ENCODE data around the gene TRABD2B.

TRABD2B gene

GRCh38 chr1:47849591-47850261 is 147.5 kb downstream of the TRABD2B start:
- TF ChIP-seq TAF1 (IDR thresholded peaks at IDR 0.05; ENCODE audit: low read depth) = no peak
- no peak for TF ChIP-seq YY1 (IDR thresholded peaks at IDR 0.05; ENCODE audit: low read depth)
- TF ChIP-seq RAD21 (IDR thresholded peaks at IDR 0.05; ENCODE audit: low read depth) = no peak
- TF ChIP-seq ZBTB7A (IDR thresholded peaks at IDR 0.05; ENCODE audit: low read depth) = no peak
- no peak for TF ChIP-seq EGR1 (IDR thresholded peaks at IDR 0.05)
- no peak for TF ChIP-seq NFIC (IDR thresholded peaks at IDR 0.05)
- TF ChIP-seq TCF12 (IDR thresholded peaks at IDR 0.05; ENCODE audit: low read depth) = no peak
- no peak for TF ChIP-seq REST (IDR thresholded peaks at IDR 0.05; ENCODE audit: low read depth)
- no peak for TF ChIP-seq EP300 (IDR thresholded peaks at IDR 0.05; ENCODE audit: borderline replicate concordance)
- no peak for TF ChIP-seq MAX (IDR thresholded peaks at IDR 0.05)

- no peak for TF ChIP-seq MAX (IDR thresholded peaks at IDR 0.05)
- TF ChIP-seq TCF12 (IDR thresholded peaks at IDR 0.05; ENCODE audit: low read depth) = no peak
- no peak for TF ChIP-seq FOXM1 (IDR thresholded peaks at IDR 0.05; ENCODE audit: borderline replicate concordance, low read depth)
- TF ChIP-seq YY1 (IDR thresholded peaks at IDR 0.05; ENCODE audit: low read depth) = no peak
- TF ChIP-seq REST (IDR thresholded peaks at IDR 0.05; ENCODE audit: low read depth) = no peak
- no peak for TF ChIP-seq NFIC (IDR thresholded peaks at IDR 0.05)
- no peak for TF ChIP-seq ZBTB7A (IDR thresholded peaks at IDR 0.05; ENCODE audit: low read depth)
- TF ChIP-seq EGR1 (IDR thresholded peaks at IDR 0.05) = no peak
- no peak for TF ChIP-seq TAF1 (IDR thresholded peaks at IDR 0.05; ENCODE audit: low read depth)
- no peak for TF ChIP-seq CREB1 (IDR thresholded peaks at IDR 0.05; ENCODE audit: low read depth)
- no peak for TF ChIP-seq TEAD4 (IDR thresholded peaks at IDR 0.05)
- TF ChIP-seq USF1 (IDR thresholded peaks at IDR 0.05) = no peak
- TF ChIP-seq CEBPB (IDR thresholded peaks at IDR 0.05) = no peak
- TF ChIP-seq EP300 (IDR thresholded peaks at IDR 0.05; ENCODE audit: borderline replicate concordance) = no peak
- TF ChIP-seq RAD21 (IDR thresholded peaks at IDR 0.05; ENCODE audit: low read depth) = no peak
Observed at GRCh38 chr1:47849005-47849521, 148.1 kb downstream of the TRABD2B start.

- TF ChIP-seq REST (IDR thresholded peaks at IDR 0.05; ENCODE audit: low read depth) (no peak), TEAD4 (IDR thresholded peaks at IDR 0.05) (no peak), FOXM1 (IDR thresholded peaks at IDR 0.05; ENCODE audit: borderline replicate concordance, low read depth) (no peak), CREB1 (IDR thresholded peaks at IDR 0.05; ENCODE audit: low read depth) (no peak), EP300 (IDR thresholded peaks at IDR 0.05; ENCODE audit: borderline replicate concordance) (no peak), ZBTB7A (IDR thresholded peaks at IDR 0.05; ENCODE audit: low read depth) (no peak), RAD21 (IDR thresholded peaks at IDR 0.05; ENCODE audit: low read depth) (no peak), MAX (IDR thresholded peaks at IDR 0.05) (no peak), TAF1 (IDR thresholded peaks at IDR 0.05; ENCODE audit: low read depth) (no peak), USF1 (IDR thresholded peaks at IDR 0.05) (no peak), CEBPB (IDR thresholded peaks at IDR 0.05) (no peak), TCF12 (IDR thresholded peaks at IDR 0.05; ENCODE audit: low read depth) (no peak), YY1 (IDR thresholded peaks at IDR 0.05; ENCODE audit: low read depth) (no peak), EGR1 (IDR thresholded peaks at IDR 0.05) (no peak), NFIC (IDR thresholded peaks at IDR 0.05) (no peak)
Observed at GRCh38 chr1:47847763-47848162, 149.4 kb downstream of the TRABD2B start.

- TF ChIP-seq ZBTB7A (IDR thresholded peaks at IDR 0.05; ENCODE audit: low read depth) (no peak), MAX (IDR thresholded peaks at IDR 0.05) (no peak), NFIC (IDR thresholded peaks at IDR 0.05) (no peak), REST (IDR thresholded peaks at IDR 0.05; ENCODE audit: low read depth) (no peak), RAD21 (IDR thresholded peaks at IDR 0.05; ENCODE audit: low read depth) (no peak), FOXM1 (IDR thresholded peaks at IDR 0.05; ENCODE audit: borderline replicate concordance, low read depth) (no peak), TAF1 (IDR thresholded peaks at IDR 0.05; ENCODE audit: low read depth) (no peak), TEAD4 (IDR thresholded peaks at IDR 0.05) (no peak), YY1 (IDR thresholded peaks at IDR 0.05; ENCODE audit: low read depth) (no peak), USF1 (IDR thresholded peaks at IDR 0.05) (no peak), EP300 (IDR thresholded peaks at IDR 0.05; ENCODE audit: borderline replicate concordance) (no peak), CEBPB (IDR thresholded peaks at IDR 0.05) (no peak), CREB1 (IDR thresholded peaks at IDR 0.05; ENCODE audit: low read depth) (no peak), EGR1 (IDR thresholded peaks at IDR 0.05) (no peak), TCF12 (IDR thresholded peaks at IDR 0.05; ENCODE audit: low read depth) (no peak)
Observed at GRCh38 chr1:47844558-47844955, 152.6 kb downstream of the TRABD2B start.
